ENCODE results near the gene NCAM1.

NCAM1 gene

DNA sequence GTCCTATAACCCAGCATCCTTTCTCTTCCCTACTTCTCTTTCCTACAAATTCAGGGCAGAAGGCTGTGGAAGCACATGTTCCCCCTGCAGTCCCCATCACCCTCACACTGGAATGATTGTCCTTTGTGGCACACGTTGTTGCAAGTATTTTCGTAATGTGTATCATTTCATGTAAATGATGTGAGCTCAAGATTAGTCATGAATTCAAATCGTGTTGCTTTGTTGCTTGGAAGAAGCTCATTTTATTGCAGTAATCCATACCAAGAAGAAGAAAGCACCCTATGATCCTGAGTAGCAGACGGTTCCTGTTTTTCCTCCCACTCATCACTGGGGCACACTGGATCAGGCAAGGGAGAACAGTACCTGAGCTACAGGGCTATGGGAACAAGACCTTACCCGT, 173.4 kb downstream of the NCAM1 start:
- no peak for DNase-seq

DNA sequence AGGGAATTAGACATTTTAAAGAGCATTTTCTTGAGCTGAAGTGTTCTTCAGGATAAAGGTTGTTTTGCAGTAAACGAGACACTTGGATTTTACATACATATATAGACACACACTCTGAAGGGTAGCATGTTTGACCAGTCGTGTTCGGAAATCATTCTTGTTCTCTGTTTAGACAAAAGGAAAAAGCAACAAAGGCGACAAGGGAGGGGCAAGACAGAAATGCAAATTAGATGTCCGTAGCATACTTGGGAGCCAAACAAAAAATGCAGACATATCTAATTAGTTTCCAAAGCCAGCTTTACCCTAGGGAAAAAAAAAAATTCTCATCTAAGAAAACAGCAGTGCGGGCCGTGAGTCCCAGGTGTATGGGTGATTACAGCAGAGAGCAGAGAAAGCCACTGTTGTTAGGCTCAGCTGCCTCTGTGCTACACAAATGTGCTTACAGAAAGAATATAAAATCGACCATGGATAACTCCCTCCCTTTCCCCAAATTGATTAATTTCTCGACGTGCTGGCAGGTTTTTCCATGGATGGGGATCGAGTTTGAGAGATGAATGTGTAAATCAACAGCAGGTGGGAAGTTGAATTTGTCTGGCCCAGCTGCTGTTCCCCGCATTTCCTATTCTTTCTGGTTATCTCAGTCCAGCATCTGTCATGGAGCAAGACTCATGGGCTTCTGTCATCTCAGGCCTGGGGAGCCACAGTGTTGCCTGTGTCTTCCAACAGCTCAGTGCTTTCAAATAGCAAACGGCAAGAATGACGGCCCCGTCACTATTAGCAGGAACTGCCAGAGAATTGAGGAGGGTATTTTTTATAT, 176.7 kb downstream of the NCAM1 start:
- peak; percentile 85 for DNase-seq

DNA sequence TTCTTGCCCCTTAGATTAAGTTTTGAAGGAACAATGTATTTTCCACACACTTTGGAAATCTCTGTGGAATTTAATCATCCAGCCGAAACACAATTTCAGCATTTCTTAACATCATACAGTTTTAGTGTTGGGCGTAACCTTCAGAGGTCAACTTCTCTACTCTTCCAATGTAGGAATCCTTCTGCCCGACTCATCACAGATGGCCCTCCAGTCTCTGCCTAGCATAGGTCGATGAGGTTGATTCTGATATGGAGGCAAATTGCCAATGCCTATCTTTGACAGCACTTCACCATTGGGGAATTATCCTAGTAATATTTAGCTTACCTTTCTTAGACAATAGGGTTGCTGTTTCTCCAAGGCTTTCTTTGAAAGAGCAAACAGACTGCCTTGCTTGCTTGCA, 177.5 kb downstream of the NCAM1 start:
- DNase-seq: peak; percentile 35

DNA sequence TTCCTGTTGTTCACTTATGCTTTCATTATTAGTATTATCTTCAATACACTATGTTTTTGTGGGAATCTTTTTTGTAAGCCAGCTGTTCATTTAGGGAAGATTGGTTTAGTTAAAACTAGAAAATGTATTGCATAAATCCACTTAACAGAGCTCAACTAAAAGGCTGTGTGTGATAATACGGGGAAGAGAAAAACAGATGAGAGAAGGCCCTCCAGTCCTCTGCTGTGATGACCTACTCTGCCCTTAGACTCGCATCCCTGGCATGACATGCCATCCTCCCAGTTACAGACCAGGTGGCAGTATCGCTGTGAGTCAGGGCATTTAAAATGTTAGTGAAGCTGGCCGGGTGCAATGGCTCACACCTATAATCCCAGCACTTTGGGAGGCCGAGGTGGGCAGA, 179.8 kb downstream of the NCAM1 start:
- DNase-seq: no peak

DNA sequence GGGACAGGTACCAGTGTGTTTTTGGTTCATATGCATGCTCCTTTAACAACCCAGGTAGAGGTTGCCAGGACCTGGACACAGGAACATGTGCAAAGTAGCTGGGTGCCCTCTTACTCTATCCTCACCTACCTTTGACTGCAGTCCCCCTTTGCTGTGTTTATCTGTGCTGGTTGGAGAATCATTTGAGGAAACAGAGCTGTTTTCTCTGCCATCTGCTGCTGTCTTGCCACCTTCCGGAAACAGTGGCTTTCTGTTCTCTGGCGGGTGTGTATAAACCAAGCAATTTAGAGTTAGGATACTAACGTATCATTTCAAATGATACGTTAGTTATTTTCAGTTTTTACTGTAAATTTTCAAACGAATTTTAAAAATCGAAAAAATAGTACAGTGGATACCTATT, 181.3 kb downstream of the NCAM1 start:
- DNase-seq: no peak

DNA sequence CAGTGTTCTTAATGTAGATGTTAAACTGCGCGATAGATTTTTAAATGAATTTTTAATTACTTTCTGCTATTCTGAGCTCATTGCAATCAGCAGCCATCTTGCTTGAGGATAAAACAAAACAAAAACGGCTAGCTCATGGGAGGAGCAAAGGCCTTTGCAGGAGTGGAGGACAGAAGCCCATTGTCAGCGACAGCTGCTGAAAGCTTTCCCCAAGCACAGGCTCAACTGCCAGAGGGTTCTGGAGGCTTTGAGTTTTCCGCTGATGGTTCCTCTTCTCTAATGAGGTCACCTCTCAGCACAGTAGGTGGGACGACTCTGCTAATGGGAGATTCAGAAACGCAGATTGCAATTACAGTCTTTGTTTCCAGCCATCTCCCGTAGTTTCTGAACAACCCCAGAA, 186.0 kb downstream of the NCAM1 start:
- peak; percentile 92 for DNase-seq

DNA sequence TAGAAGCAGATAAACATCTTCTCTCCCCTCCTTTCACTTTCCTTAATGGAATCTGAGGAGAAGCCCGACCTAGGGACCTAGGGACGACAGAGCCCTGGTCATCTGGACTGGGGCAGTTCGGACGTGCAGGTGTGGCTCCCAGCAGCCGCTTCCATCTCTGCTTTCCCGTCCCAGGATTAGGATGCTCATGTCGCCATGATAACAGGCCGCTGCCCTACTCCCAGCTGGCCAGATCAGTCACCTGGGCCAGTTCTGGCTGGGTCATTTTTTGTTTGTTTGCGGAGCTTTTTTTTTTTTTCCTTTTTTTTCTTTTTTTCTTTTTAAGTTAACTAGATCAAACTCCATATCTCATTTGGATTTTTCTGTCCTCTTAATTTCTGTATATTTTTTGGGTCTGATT, 186.9 kb downstream of the NCAM1 start:
- DNase-seq: peak; percentile 21

DNA sequence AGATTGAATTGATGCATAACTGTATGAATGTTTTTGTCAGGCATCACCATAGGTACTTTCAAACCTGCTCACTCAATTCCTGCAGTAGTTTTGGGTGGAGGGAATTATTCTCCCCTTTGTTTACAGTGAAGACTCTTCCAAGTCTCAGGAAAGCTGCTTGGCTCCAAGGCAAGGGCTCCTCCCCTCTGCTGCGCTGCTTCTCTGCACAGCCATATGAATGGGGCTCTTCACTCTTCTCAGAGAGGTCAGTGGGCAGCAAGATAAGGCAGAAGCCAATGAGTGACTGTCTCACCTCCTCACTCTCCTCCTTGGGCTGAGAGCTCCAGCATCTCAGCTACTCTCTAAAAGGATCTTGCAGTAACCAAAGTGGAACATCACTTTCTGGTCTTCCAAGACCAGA, 187.4 kb downstream of the NCAM1 start:
- DNase-seq: no peak

DNA sequence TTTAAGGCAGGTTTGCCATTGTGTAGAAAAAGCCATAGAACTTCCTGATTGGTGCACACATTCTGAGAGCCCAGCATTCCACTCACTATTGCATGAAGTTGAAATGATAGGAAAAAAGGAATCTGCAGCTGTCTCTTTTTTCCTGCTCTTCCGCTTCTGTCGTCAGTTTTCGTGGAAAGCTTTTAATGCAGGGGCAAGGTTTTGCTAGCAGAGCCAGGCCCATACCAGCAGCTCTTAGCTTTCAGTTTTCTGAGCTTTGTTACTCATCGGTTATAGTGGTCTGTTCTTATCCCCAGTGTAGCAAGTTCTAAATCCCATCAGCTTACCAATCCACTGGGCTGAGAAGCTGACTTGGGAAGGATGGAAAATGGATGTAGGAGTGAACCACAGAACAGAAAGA, 190.3 kb downstream of the NCAM1 start:
- DNase-seq: no peak

DNA sequence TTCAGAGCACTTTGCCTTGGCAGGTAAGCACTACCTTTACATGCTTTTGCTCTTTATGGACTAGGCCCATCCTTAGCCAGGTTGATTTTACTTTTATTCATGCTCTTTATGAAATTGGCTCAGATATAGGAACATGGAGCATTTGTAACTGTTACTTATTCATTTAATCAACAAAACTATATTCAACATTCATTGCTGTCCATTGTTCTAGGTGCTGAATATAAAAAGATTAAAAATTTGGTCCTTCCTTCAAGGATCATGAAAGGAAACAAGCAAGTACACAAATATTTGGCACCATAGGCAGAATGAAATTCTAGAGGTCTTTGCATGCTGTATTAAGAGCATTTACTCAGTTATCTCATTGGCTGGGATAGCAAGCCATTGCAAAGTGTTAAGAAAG, 191.3 kb downstream of the NCAM1 start:
- DNase-seq: no peak

DNA sequence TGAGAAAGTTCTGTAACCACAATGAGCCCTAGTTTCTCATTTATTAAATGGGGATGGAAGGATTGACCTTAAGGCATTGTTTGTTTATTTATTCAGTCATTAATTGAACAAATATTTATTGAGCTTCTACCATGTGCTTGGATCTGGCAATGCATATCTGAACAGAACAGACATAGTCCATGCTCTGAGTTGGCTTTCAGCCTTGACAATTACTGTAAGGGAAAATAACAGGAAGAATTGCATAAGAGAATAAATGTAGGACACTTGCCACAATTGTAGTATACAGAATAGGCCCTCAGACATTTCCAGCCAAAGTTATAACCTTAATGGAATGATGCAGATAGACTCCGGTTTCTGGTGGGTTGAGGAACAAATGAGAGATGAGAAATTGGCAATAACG, 192.6 kb downstream of the NCAM1 start:
- no peak for DNase-seq

DNA sequence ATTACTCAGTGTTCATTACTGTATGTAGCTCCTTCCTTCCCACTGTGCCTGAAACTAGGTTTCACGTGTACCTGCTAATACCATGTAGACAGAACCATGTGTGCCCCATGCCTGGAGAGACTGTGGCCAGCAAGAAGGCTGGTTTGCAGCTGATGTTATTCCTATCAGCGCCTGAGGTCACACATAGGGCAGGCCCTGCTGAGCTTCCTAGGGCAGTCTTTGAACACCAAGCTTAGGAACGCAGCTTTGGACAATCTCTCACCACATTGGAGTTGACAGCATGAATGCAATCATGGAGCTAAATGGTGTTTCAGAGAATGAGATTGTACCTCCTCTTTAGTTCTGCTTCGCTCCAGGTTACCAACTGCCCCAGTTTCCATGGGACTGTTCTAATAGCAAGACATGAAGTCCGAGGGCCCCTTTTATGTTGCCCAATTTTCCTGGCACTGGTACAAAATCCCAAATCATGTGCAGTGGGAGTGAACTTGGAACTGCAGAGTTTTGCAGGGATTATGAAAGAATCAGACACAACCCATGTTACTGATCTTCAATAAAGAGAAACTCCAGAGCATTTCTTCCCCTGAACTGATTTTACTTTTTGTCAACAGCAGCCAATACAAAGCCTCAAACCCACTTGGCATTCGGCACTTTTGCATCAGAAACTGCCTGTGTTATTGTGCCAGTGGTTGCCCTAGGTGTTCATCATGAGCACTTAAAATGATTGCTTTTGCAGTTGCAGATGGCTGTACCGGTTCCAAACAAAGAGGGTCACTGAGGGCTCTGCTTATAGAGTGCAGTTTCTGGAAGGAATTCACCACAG, 199.0 kb downstream of the NCAM1 start:
- DNase-seq: peak; percentile 29

DNA sequence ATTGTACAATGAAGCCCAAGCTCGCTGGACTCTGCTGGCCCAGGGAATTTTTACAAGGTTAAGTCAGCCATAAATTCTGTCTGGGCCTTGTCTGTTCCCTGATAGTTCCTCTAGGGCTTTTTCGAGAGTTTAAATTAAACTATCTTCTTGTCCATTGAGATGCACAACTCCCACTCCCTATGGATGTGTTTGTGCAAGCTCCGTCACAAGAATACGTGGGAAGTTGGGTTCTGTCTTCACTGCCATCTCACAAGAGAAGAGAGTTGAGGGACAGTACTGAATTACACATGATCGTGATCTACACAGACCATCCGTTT, 199.5 kb downstream of the NCAM1 start:
- DNase-seq: no peak

DNA sequence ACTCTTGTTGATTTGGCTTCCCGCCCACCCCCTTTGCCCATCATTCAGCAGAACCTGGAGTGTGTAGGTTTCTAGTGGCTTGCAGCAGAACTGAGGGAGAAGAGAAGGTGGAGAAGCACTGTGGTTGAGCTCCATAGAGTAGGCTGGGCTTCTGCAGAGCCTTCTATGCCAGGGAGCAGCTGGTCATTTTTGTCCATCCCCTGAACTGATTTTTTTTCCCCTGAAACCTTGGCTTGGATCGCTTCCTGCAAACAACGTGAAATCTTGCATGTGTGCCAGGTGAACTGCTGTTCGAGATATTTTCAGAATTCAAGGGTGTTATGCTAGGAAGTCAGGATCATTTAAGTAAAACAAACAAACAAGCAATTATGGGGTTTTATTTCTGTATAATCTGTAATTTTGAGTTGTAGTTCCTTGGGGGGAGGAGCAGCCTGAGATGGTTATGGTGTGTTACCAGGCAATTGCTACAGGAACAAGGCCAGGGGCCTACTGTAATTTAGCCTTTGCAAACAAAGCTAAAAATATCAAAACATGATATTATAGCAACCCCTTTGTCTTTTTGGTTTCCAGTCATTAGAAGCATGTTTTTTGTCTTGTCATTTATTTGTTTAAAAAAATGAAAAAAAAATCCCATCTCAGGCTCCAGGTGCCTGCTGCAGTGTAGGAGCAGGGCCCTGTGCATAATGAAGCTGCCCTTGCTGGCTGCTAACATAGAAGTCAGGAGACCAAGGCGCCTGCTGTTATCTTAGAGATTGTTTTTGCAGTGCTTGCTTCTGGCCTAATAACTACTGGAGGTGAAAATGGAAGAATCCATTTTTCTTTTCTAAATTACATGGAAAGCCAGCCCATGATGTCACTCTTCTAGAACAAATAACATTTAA, 200.7 kb downstream of the NCAM1 start:
- DNase-seq: peak; percentile 97

DNA sequence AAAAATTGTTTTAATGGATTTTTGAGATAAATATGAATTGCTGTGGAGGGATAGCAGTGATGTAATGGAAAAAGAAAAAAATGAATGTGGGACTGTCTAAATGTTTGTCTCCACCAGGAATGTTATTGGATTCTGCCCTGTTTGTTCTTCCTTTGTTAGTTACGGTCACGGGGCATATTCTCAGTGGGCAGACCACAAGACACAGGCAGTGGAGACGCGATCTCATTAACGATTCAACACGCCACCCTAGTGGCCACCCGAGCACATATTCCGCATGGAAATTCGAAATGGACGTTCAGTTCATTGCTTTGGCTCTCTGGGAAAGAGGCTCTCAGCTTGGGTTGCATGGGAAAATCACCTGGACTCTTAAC, 201.4 kb downstream of the NCAM1 start:
- peak; percentile 91 for DNase-seq

DNA sequence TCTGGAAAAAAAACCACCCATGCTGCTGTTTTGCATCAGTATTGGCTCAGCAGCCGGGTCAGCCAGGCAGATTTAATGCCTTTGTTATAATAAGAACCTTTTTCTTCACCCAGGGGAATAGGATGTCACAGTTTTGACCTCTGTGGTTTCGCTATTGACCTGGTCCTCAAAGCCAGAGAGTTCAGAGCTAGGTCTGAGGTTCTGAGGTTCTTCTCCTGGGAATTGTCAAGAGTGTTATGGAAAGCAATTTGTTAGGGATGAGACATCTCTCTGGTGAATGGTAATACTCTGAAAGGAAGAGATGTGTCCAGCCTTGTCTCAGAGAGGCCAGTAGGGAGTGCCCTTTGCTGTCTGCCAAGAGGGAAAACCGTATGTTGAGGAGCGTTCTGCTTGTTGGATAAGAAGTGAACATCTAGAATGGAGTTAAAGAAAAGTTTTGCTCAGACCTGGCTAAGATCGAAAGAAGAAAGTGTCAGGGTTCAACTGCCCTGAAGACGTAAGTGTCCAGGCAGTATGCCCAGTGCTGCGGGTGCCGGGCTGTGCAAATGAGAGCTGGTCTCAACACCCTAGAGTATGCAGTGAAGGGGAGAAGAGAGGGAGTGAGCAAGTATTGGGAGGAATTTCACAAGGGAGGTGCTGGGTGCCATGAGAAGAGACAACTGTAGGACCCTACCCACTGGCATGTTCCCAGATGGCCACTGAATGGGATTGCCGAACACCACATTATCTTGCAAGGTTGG, 202.2 kb downstream of the NCAM1 start:
- DNase-seq: peak; percentile 30

DNA sequence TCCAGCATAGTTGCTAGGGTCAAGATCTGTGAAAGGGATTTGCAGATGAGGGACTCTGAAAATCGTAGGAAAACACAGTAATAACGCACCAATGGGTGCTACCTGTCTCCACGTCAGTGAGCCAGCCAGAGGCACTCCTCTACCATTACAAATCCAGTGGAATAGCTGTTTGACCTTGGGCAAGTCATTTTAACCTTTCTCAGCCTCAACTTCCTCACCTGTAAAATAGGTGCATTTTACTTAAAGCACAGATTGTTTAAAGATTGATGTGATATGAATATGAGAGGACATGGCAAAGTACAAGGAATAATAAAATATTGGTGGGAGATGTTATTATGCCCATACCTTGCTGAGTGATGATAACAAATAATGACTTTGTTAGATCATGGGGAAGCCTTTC, 205.1 kb downstream of the NCAM1 start:
- DNase-seq: no peak

DNA sequence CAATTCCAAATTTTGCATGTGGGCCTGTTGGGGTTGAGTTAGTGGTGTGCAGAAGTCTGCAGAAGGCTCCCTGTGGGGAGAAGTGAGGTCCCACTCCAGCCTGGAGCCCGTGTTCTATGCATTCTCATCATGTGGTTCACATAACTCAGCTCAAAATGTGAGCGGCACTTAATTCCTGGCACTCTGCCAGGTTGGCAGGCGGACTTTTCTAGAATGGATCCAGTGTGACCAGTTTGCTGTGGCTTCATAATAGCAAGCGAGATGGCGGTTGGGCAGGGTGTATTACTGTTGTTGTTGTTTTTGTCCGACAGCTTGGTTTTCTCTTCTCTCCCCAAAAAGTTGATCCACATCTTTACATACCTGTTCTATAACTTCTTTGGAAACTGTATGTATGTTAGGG, 206.4 kb downstream of the NCAM1 start:
- peak; percentile 31 for DNase-seq

DNA sequence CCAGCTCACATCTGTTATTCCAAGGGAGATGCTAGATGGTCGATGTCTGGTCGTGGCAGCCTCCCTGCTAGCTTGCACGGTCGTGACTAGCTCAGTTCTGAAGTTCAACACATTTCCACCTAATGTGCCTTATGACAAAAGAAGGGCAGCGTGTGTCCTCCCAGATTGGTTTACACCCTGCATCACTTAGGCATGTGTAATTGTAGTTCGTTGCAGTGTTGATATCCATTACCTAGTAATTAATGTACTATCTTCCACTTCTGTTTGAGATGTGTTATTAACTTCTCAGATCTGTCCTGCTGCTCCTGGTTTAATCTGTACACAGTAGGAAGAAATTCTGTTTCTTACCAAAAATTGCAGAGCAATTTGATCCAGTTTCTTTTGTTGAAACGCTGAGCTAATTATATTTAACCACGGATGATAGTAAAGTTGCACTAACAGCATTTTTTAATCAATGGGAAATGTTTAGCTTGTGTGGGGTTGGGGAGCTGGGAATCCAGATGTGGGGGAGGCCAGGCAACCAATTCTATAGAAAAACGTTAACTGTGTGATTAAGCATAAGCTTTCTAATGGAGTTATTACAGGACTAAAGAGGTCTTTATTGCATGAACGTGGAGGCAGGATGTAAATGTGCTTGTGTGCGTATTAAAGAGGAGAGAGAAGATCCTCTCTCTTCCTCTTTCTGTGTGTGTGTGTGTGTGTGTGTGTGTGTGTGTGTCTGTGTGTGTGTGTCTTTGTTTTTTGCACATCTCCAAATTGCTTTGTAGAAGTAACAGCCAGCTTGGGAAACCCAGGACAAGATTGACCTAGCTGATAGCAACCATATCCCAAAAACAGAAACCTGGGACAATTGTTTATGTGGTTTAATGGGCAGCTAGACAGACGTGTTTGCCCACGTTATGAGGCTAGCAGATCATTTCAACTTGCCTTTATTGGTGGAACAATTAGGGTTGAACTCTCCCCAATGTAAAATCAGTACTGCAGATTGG, 207.4 kb downstream of the NCAM1 start:
- peak; percentile 94 for DNase-seq

DNA sequence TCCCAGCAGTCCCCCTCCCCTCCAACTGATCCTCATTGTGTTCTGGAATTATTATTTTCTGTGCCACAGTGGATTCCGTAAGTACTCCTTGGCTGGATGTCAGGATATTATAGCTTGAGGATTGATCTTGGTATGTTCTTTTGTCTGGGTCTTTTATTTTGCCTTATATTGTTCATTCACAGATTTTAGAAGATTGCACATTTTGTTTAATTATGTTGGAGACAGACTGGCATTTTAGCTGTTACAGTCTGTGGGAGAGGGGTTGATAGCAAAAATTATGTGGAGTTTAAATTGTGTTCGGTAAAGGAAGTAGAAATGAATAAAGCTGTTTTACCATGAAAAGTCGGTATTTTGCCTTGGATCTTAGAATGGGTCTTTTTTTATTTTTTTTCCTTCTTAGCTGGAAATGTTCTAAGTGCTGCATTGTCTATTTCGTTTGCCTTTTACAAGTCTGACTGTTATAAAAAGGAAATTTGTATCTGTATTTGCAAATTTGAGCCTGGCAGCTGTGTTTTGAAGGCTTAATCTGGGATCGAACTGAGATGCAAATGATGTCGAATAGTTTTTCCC, 211.2 kb downstream of the NCAM1 start:
- no peak for DNase-seq

DNA sequence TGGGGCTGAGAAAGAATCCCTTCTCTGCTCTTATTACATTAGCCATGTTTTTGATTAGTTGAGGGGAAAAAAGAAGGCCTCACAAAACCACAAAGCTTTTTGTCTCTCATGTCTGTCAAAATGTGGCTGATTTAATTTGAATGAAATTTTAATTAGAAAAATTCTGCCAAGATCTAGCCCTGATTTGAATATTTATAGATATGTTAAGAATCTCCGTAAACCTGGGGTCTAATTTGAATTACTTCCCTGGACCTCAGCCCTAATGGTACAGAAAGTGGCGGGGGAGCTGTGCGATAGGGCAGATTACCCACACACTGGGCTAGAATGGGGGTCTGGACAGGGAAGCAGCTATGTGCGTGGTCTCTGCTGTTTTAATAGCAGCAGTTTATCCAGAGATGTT, 211.9 kb downstream of the NCAM1 start:
- DNase-seq: no peak
